NCI-H2196 treated with DMSO at 0.1 percent for 48 hours (cell line): Measurements from ENCODE around the gene MAP1LC3A.

Experiments used
- DNase-seq: peaks from one replicate; lab custom pipeline; 2025; ENCODE audit not compliant: unreplicated experiment; lab: John Stamatoyannopoulos, UW

MAP1LC3A gene

DNA sequence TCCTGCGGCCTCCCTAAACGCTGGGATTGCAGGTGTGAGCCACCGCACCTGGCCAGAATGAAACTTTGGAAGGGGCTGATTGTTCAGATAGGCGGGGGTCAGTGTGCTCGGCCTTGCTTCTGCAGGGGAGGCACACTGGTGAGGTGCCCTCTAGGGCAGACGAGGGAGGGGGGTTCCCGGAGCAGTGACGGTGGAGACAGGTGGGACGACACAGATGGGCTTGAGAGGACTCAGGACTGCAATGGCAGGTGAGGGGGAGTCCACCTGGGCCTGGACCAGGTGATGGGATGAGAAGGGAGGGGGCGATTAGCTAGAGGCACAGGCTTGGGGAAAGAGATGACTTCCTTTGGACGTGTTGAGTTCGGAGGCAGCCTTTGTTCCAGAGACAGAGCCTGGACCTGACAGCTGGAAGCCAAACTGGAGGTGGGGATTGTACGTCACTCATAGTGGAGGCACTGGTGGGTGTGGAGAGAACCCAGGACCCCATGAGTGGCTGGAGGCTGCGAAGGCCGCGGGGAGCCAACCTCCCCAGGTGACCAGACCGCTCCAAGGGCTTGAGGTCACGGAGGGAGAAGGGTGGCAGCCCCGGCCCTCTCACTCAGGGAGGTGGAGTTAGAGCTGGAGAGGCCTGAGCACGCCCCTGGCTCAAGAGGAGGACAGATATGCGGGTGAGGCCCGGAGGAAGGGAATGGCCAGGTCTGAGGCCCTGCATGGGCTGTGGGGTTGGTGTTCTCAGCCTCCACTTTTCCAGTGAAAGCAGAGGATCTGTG, 10.5 kb upstream of the MAP1LC3A start:
- no peak for DNase-seq

DNA sequence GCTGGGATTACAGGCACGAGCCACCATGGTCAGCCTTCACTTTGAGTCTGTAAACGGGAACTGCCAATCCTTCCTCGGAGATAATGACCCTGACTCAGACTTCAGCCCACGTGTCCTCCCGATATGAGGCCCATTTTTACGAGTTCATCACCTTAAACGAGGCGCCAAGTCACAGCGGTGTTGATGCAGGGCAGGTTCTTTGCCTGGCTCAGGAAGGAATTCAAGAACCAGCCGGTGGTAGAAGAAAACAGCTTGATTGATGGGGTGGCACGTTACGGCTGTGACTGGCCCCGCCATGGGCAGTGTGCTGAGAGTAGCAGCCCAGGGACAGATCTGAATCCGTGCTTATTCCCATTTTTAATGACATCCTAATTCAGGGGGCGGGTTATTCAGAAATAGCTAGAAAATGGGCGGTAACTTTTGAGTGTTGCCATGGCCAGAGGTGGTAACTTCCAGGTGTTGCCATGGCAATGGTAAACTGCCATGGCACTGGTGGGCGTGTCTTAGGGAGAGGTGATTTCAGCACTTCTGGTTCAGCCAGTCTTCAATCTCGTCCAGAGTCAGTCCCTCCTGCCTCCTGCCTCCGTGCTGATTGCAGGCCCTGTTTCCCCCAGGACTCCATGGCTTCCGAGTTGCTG, 9.1 kb upstream of the MAP1LC3A start:
- DNase-seq, result peak; percentile 14

DNA sequence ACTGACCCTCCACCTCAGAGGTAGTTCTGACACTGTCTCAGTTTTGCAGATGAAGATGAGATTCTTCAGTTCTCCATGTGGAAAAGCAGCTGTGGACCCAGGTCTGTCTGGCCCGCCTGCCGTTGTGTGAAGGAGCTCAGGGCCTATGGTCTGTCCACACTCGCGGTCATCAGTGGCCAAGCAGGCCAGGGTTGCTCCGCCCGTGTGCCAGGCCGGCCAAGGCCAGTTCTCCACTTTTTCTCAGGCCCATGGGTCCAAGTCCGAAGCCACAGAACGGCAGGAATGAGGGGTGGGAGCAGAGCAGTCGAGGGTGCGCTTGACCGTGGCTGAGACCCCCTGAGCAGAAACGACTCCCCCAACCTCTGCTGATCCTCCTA, 8.6 kb upstream of the MAP1LC3A start:
- DNase-seq, result no peak

DNA sequence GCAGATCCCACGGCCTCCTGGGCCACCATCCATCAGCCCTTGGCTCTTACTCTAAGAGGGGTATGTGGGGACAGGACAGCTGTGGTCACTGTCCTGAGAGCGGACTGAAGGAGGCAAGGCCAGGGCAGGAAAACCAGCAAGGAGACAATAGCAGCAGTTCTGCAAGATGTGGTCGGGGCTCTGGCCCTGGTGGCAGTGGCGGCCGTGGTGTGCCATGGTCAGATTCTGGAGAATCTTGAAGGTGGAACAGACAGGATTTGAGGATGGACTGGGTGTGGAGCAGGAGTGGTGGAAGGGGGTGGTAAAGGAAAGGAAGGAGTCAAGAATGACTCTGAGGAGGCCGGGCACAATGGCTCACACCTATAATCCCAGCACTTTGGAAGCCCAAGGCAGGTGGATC, 5.9 kb upstream of the MAP1LC3A start:
- no peak for DNase-seq

DNA sequence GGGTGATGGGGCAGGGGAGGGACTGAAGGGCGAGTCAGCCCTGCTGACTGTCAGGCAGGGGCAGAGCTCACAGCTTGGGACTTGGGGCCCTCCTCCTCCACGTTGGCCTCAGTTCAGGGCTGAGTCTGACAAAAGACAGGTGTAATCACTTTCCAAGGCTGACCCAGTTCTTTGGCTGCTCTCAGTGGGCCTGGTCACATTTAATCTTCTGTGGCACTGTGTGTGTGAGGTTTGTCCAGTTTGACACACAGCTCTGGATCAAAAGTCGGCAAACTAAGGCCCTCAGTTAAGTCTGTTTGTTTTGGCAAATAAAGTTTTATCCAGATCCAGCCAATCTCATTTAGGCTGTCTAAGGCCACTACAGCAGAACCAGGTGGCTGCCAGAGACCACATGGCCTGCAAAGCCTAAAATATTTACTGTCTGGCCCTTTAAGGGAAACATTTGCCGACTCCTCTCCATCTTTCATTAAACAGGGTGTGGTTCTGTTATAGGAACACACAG, 5.1 kb upstream of the MAP1LC3A start:
- peak; percentile 29 for DNase-seq

DNA sequence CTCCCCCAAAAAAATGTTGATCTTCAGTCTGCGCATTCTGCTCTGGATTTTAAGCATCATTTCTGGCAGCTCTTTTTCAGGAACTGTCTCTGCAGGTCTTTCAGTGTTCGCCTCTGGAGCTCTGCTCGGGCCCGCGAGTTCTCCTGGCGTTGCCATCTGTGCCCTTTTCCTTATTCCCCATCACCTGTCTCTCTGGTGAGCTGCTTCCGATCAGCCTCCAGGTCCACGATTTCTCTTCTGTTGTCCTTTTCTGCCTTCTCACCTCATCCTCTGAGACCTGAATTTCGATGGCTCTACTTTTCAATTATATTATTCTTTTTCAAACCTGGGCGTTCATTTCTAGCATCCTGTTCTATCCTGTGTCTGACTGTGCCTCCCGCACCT, 590 bp upstream of the MAP1LC3A start:
- DNase-seq, result no peak

DNA sequence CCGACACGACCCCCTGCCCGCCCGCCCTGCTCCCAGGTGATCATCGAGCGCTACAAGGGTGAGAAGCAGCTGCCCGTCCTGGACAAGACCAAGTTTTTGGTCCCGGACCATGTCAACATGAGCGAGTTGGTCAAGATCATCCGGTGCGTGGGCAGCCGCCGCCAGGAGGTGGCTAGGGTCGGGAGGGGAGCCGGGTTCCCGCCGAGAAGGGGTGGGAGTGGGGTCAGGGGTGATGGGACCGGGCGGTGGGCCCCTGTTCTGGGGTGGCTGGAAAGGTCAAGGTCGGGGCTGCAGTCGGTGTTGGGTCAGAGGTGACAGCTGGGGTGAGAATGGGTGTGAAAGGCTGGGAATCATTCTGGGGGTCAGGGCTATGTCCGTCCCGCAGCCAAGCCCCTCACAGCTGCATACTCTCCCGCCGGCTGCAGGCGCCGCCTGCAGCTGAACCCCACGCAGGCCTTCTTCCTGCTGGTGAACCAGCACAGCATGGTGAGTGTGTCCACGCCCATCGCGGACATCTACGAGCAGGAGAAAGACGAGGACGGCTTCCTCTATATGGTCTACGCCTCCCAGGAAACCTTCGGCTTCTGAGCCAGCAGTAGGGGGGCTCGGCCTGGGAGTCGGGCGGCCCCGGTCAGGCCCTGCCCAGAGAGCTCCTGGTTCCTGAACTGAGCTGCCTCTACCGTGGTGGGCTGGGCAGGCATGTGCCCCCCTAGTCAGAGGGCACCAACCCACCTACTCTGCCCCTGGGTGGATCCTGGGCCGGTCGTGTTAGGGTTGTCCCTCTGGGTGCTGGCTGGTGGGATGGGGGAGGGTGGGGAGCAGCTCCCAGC, 1.0 kb downstream of the MAP1LC3A start:
- DNase-seq, result no peak

DNA sequence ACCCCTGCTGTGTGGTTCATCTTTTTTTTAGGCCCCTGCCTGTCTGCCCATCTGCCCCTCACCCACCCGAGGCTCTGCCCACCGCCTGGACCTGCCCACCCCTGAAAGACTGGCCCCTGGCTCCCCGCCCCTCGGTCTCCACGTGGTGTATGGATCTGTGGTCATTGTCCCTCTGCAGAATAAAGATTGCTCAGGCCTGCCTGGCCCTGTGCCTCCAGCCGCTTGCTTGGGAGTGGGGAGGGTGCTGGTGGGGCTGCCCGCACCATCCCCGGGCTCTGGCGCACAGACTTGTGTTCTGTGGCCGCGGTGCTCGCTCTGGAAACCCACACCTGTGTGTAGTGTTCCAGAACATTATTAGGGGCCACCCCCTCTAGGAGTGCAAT, 1.6 kb downstream of the MAP1LC3A start:
- DNase-seq, result no peak

DNA sequence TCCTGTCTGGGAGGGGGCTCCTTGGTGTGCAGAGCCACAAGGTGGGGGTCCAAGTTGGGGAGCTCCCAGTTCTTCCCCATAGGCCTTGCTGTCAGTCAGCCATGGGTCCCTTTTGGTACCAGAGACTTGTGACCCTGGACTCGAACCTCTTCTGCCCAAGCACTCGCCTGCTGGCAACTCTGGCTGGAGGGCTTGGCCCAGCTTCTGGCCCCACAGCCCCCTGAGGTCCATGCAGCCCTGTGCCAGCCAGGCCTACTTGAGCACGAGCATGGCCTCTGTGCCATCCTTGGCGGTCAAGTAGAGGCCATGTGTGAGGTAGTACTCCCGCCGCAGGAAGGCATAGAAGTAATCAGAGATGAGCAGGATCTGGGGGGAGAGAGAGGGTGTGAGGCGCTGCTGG, 2.1 kb downstream of the MAP1LC3A start:
- no peak for DNase-seq

DNA sequence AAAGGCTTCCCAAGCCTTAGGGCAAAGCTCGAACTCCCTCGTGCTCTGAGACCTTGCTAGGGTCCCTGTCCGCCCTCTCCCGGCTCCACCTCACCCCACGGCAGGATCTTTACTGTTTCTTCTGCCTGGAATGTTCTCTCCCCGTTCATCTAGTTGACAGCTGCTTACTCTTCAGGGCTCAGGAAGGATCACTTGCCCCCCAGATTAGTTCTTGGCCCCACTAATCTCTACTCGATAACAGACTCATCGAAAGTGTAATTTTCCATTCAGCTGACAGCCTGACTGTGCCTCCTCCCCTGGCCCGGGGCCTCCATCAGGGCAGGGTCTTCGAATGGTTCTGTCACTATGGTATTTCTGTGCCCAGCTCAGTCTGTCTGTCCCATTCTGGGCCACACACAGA, 3.1 kb downstream of the MAP1LC3A start:
- DNase-seq, result no peak

DNA sequence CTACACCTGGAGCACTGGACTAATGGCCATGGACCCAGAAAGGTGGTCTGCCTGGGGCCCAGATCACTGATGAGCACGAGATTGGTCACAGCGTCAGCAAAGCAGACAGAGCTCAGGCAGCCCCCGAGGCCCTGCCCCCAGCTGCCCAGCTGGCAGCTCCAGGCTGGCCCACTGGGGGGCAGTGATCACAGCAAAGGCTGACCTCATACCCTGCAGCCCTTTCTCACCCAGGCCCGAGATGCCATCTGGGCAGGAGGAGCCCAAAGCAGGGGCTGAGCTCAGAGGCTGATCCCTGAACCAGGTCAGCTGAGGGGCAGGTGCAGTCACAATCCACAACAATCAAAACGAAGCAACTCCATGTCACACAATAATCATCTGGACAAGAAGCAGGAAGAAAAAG, 4.1 kb downstream of the MAP1LC3A start:
- DNase-seq, result no peak

DNA sequence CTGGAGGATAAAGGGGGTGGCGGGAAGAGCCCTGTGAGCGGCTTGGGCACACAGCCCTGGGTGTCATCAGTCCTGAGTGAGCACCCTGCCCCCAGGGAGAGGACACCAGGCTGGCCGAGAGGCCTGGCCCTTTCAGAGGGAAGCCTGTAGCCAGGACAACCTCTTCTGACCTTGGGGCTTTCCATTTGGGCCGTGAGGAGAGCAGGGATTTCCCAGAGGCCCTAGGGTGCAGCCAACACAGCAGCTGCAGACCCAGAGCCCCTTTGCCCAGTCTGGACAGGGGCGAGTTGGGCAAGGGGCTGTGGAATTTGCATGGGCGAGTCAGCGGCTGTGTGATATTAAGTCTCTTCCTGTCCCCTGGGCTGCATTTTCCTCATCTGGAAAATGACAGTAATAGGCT, 6.3 kb downstream of the MAP1LC3A start:
- no peak for DNase-seq

DNA sequence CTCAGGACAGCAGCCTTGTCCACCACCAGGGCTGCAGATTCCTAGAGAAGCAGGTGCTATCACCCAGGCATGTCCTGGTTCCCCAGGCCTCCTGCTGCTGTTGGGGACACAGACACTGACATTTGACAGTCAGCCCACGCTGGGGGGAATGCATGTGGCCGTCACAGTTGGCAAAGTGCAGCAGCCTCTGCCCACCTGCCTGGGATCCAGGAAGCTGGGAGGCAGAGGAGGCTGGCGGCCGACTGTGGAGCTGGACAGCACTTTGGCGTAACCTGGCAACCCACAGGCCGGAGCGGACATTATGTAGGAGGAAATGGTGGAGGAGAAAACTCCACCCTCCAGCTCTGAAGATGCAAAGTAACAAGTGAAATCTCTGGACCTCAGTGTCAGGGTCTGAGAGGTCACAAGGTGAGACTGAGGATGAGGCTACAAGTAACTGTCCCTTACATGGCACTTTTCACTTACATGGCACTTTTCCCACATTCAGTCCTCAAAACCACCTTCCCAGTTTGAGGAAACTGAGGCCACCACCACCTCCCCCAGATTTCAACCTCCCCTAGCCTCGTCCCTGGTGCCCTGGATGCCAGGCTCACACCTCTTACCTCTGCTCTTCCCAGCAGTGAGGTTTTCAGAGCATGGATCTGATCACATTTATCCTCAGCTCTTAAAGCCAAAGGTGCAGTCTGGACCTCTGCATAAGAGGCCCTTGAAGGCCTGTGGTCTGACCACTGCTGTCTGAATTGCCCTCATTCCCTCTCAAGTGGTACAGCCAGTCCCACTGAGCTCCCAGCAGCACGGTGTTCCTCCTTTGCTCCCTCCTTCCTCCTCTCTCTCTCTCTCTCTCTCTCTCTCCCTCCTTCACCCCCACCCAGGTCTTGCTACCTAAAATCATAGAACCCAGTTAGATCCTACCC, 8.7 kb downstream of the MAP1LC3A start:
- DNase-seq, result no peak

DNA sequence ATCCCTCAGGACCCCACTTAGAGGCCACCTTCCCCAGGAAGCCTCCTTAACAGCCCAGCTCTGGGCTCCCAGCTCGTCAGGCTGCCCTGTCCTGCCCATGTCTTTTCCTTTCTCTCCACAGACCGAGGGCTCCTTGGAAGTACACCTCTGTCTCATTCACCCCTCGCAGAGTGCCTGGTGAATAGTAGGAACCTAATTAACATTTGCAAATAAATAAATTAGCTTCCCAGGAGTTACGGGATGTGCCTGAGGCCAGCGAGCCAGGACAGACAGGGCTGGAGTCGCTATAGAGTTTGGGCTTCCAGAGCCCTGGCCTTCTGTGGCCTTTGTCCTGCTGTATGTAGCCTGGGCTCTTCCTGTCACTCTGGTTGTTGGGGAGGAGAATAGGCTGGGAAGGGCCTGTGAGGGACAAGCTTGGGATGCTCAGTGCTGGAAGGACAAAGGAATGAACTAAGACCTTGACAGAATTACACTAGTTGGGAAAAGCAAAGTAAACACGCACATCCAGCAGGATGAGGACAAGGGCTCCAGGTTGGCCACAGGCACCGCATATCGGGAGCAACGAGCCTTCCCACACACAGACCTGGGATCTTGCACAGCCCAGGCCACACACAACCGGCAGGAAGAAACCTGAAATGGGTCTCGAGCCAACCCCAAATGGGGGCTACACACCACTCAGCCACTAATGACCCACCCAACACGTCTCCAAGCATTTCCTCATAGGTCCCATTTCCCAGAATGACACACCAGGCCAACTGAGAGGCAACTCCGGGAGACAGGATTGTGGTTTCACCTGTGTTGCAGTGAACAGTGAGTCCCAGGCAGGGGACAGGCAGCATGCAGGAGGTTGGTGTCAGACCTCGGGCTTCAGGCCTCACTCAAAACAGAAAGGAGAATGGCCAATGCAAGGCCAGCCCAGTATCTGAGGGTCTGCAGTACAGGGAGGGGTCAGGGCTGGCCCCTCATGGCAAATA, 9.7 kb downstream of the MAP1LC3A start:
- no peak for DNase-seq

DNA sequence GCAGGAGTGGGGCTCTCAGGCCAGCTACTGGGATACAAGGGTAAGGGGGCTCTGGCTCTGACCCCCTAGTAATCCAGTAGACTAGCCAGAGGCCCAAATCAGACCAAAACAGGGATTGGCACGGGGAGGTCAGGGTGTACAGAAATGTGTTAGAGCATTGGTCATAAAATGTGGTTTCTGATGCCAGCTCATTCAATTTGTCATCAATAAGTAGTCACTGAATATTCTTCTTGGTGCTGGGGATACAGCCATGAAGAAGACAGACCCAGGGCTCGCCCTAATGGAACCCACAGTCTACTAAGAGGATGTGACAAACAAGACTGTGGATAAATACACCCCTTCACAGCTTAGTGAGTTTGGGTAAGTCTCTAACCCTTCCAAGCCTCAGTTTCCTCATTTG, 11.1 kb downstream of the MAP1LC3A start:
- no peak for DNase-seq

DNA sequence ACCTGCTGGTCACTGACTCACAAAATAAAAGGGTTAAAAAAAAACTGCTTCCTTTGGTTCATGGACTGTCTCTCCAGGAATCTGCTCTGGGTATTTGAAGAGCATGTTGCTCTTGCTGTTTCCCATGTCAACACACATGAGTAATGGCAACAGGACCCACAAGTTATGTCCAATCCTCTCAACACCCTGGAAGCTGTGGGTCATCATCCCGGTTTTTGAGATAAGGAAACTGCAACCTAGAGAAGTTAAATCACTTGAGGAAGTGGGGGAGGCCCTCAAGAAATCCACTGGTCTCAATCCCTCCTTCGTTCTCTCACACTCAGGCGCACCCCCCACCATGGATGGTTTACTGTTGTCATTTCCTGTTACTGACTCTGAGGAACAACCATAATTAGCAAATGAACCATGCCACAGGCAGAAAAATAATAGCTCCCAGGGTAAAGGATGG, 12.4 kb downstream of the MAP1LC3A start:
- DNase-seq, result no peak

DNA sequence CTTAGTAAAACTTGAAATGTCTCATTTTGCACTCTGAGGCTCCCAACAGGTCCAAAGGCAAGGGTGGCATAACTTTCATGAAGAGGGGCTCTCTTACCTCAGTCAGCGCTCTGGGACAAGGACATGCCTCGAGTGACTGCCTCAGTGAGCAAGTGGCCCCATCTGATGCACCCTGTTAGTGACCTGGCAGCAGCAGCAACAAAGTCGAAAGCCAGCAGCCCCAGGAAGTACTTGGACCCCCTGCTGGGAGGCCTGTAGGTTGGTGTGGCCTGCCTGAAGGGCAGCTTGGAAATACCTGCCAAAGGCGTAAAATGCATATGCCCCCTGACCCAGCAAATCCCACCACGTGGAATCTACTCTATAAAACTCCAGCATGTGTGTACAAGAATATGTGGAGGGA, 13.2 kb downstream of the MAP1LC3A start:
- DNase-seq, result no peak

DNA sequence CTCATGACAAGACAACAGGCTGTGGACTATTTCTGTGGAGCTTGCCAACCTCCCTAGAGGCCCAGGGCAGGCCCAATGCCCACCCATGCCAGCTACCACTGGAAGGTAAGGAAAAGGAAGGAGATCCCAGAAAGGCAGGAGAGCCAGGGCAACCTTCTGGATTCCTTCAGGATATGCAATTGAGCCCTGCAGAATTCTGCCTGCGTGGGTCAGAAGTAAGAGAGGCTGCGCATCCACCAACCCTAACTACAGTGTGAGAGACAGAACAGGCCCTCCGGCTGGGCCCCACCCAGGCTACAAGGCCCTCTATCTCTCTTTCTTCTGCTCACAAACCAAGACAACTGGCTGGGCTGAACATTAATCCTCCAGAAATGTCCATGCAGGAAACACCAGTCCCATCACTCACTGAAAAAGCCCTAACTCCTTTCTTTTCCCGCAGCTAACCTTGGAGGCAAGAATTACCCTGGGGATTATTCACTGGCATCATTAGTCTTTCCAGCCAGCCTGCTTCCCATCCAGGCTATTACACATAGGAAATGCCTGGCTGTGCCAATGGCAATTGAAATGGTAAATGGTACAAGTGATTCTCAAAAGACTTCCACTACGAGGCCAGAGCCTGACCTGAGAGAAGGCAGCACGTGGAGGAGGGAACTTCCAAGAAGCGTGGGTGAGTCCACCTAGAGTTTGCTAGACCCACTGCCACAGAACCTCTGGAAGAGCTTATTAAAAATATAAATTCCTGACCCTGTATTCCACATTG, 15.2 kb downstream of the MAP1LC3A start:
- no peak for DNase-seq

DNA sequence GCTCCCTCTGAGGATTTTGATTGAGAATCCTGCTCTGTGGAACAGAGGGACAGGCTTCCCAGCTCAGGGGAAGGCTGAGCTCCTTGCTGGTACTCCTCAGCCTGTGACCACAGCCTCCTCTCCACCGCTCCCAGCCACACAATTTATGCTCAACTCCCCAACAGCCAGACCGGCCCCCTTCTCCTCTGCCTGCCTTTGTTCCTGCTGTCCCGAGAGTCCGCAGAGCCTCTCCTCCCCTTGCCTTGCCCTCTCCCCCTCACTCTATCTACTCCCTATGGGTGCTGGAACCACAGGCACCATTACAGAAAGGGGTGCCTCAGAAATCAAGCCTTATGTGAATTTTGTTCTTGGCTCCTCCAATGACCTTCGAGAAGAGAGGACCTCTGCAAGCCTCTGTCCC, 15.9 kb downstream of the MAP1LC3A start:
- DNase-seq, result no peak
